ENCODE measurements around the gene DOCK8. TPM values are rescaled to one million over a fixed set of nuclear protein-coding genes. Genes with fewer than 3 reads are reported as not detected.

DOCK8 gene
- total RNA-seq, 4 donors from 2014 or later = 22.7 to 49.0 (median 36.7) TPM

GRCh38 chr9:437574-438001 lies 222.9 kb downstream of the DOCK8 start:
- TF ChIP-seq, protein P1, sequence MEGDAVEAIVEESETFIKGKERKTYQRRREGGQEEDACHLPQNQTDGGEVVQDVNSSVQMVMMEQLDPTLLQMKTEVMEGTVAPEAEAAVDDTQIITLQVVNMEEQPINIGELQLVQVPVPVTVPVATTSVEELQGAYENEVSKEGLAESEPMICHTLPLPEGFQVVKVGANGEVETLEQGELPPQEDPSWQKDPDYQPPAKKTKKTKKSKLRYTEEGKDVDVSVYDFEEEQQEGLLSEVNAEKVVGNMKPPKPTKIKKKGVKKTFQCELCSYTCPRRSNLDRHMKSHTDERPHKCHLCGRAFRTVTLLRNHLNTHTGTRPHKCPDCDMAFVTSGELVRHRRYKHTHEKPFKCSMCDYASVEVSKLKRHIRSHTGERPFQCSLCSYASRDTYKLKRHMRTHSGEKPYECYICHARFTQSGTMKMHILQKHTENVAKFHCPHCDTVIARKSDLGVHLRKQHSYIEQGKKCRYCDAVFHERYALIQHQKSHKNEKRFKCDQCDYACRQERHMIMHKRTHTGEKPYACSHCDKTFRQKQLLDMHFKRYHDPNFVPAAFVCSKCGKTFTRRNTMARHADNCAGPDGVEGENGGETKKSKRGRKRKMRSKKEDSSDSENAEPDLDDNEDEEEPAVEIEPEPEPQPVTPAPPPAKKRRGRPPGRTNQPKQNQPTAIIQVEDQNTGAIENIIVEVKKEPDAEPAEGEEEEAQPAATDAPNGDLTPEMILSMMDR (IDR thresholded peaks at IDR 0.05; ENCODE audit: low read depth) = no peak

GRCh38 chr9:438066-438465 lies 223.4 kb downstream of the DOCK8 start:
- TF ChIP-seq, protein P1 (IDR thresholded peaks at IDR 0.05; ENCODE audit: low read depth) = no peak

- TF ChIP-seq, protein P1 (IDR thresholded peaks at IDR 0.05; ENCODE audit: low read depth) = no peak
Observed at GRCh38 chr9:438961-439768, 224.5 kb downstream of the DOCK8 start.

DNA sequence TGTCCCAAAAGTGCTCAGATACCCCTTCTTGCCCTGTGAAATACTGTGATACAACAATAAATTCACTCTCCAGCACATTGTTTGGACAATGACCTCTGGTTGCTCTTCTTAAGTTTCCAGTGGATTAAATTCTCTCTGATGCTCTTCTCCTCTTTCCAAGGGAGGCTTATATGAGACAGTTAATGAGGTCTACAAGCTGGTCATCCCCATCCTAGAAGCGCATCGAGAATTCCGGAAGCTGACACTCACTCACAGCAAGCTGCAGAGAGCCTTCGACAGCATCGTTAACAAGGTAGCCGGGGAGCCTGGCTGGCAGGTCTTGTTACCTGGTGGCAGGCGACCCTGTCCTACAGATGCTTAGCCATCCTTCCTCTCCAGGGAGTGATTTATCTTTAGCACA lies 226.5 kb downstream of the DOCK8 start:
- TF ChIP-seq, protein P1 (IDR thresholded peaks at IDR 0.05; ENCODE audit: low read depth) = no peak

GRCh38 chr9:444528-444927 lies 229.9 kb downstream of the DOCK8 start:
- TF ChIP-seq, protein P1 (IDR thresholded peaks at IDR 0.05; ENCODE audit: low read depth) = no peak

- TF ChIP-seq, protein P1 (IDR thresholded peaks at IDR 0.05; ENCODE audit: low read depth) = no peak
Observed at GRCh38 chr9:445033-445432, 230.4 kb downstream of the DOCK8 start.

- TF ChIP-seq, protein P1 (IDR thresholded peaks at IDR 0.05; ENCODE audit: low read depth) = no peak
Observed at GRCh38 chr9:446074-446699, 231.5 kb downstream of the DOCK8 start.
